Loucy (cell line): ENCODE results near the gene CPT1B.

Experiments
- CTCF ChIP-seq: fragments of 200-600 bp; sonication (generic); conservative IDR thresholded peaks from 2 replicates; pipeline ENCODE4 v1.5.1; 2014; ENCODE audit warnings: mild to moderate bottlenecking, antibody characterized with exemption, low read length
- EZH2phosphoT487 ChIP-seq: fragments of 200-600 bp; IDR thresholded peaks from 2 replicates; pipeline ENCODE4 v1.6.1; 2018; ENCODE audit warnings: antibody characterized with exemption, mild to moderate bottlenecking, moderate library complexity, borderline replicate concordance

DNA sequence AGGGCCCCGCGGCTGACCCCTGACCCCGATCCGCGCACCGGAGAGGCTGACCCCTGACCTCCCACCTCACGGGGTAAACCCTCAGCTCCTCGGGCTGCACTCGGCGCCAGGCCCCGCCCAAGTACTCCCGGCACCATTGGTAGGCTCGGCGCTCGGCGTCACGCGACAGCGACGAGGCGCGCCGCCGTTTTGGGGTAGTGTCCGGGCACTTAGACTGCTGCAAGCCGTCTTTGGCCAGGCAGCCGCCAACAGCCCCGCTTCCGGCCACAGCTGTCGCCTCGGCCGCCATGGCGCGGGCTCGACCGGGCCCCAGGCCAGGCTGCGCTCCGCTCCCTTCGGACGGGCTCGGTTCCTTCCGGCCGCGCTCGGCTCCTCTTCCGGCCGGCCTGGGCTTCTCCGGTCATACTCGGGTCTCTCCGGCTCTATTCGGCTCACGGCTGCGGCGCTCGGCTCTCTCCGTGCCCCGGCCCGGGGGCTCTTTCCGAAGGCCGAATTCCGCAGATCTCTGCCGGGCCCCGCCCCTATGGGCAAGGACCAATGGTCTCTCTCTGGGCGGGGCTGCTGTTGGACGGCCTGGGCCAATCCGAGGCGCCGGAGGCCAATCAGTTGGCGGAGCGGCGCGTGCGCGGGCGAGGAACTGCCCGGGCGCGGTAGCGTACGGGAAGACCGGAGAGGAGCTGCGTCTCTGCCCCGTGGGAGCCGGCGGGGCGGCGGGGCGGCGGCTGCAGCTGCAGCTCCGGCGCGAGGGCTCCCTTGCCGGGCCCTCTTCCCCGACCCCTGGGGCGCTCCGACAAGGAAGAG is 4.5 kb upstream of the CPT1B start, which contains the start of gene CHKB:
- TF ChIP-seq CTCF (no peak), EZH2phosphoT487 (no peak)
